Testis (tissue), 3 donors: ENCODE results near the gene KIFC3. TPM values are rescaled to one million over a fixed set of nuclear protein-coding genes. Genes with fewer than 3 reads are reported as not detected.
"Not testable (repeated sequence)": the region's sequence is repeated elsewhere in the genome, so short reads cannot be mapped to it uniquely, and the experiment has no call there.

Experiments used
- DNase-seq: peaks from one replicate; pipeline ENCODE4 v3.0.0-alpha.2; 2019
- H3K27ac ChIP-seq, 2 donors: fragments of 200-600 bp; sonication (generic); one replicate each; pipeline ENCODE4 v1.5.1; 2019
- H3K27me3 ChIP-seq: fragments of 200-600 bp; sonication (generic); one replicate; pipeline ENCODE4 v1.5.1; 2019
- H3K36me3 ChIP-seq: fragments of 200-600 bp; sonication (generic); one replicate; pipeline ENCODE4 v1.5.1; 2017; ENCODE audit warnings: low read depth; ENCODE audit errors: missing control alignments
- H3K4me1 ChIP-seq: fragments of 200-600 bp; sonication (generic); one replicate; pipeline ENCODE4 v1.5.1; 2019
- H3K4me3 ChIP-seq, 2 donors: fragments of 200-600 bp; sonication (generic); one replicate each; pipeline ENCODE4 v1.5.1; 2017 to 2019
- H3K9me3 ChIP-seq: fragments of 200-600 bp; sonication (generic); one replicate; pipeline ENCODE4 v1.5.1; 2017
- CTCF ChIP-seq, 3 experiments: fragments of 450-650 bp in 2 of 3; fragments of 200-600 bp in 1 of 3; sonication (generic) in 1 of 3; IDR thresholded peaks; one replicate each; pipeline ENCODE4 v1.5.1; 2016 to 2019; ENCODE audit warnings: antibody characterized with exemption in 3 of 3, mild to moderate bottlenecking in 2 of 3, moderate library complexity in 1 of 3
- POLR2A ChIP-seq: fragments of 450-650 bp; IDR thresholded peaks from one replicate; pipeline ENCODE4 v1.6.1; 2017; ENCODE audit warnings: antibody characterized with exemption, mild to moderate bottlenecking, moderate library complexity
- WGBS, 2 donors: methylation state at CpG; one replicate each; pipeline ENCODE4 v1.1.5; 2018; 5-methylcytosine and 5-hydroxymethylcytosine counted together
- intact Hi-C: fragments of 100-400 bp; cut with DNase I; formaldehyde crosslinking; loops from one replicate; pipeline ENCODE4 v1.15.1; 2023; ENCODE audit warnings: low total_unique reads
- polyA plus RNA-seq: library from polyadenylated mRNA; stranded (reverse); fragments of 350-450 nt; fragmentation: Illumina TruSeq; extraction: RNeasy Lipid Tissue Mini Kit (QIAGEN cat#74804); gene quantifications from one replicate; pipeline ENCODE4 v1.2.3, GENCODE V29; 2014; ENCODE audit warnings: low read depth, low replicate concordance; ENCODE audit not compliant: insufficient read depth
- total RNA-seq, 2 donors: library from RNA; depleted of rRNA; stranded (reverse); fragments of >200 nt; gene quantifications; one replicate each; pipeline ENCODE4 v1.2.3, GENCODE V29; 2016

KIFC3 gene
- total and polyA plus RNA-seq, 3 donors from 2014 or later: 105 to 185 (median 137) TPM

- Histone ChIP-seq H3K4me1 (peaks cover 12% of the 10 kb centered on the region), H3K27me3 (no peaks in the 10 kb centered on the region), H3K36me3 (no peaks in the 10 kb centered on the region), H3K27ac (no peak overlapping the region), H3K4me3 (no peak overlapping the region), H3K9me3 (no peaks in the 10 kb centered on the region)
- no peak for DNase-seq
- intact Hi-C loops: no loop called here
- WGBS, 2 donors: 91 to 94% methylated on average over 3 of the region's 3 CpGs
- no peak for TF ChIP-seq POLR2A
- TF ChIP-seq CTCF (IDR thresholded peaks at IDR 0.05): no peak
Observed at GRCh38 chr16:57814896-57815295, 12.6 kb upstream of the KIFC3 start.

- Histone ChIP-seq H3K4me3 (no peak overlapping the region), H3K9me3 (no peaks in the 10 kb centered on the region), H3K36me3 (no peaks in the 10 kb centered on the region), H3K27me3 (no peaks in the 10 kb centered on the region), H3K4me1 (peaks cover 16% of the 10 kb centered on the region), H3K27ac (no peak overlapping the region)
- intact Hi-C loops: no loop called here
- no peak for TF ChIP-seq POLR2A
- no peak for TF ChIP-seq CTCF (IDR thresholded peaks at IDR 0.05)
- WGBS, 2 donors: 86 to 89% methylated on average over 5 to 8 of the region's 8 CpGs
- DNase-seq: no peak
Observed at GRCh38 chr16:57813466-57813865, 11.2 kb upstream of the KIFC3 start.

GRCh38 chr16:57811340-57811739 is 9.0 kb upstream of the KIFC3 start:
- H3K4me1 ChIP-seq: peaks cover 22% of the 10 kb centered on the region
- WGBS, 2 donors: 87 to 91% methylated on average over 8 of the region's 8 CpGs
- H3K9me3 ChIP-seq, DNase-seq, H3K4me3 ChIP-seq, H3K27me3 ChIP-seq, intact Hi-C loops, H3K36me3 ChIP-seq, H3K27ac ChIP-seq: not testable (repeated sequence)

- WGBS, 2 donors: 48 to 60% methylated on average over 5 to 14 of the region's 14 CpGs
- H3K4me3 ChIP-seq: no peak overlapping the region
- peaks cover 21% of the 10 kb centered on the region for H3K4me1 ChIP-seq
- no peaks in the 10 kb centered on the region for H3K9me3 ChIP-seq
- no peaks in the 10 kb centered on the region for H3K36me3 ChIP-seq
- TF ChIP-seq POLR2A (no peak), CTCF (IDR thresholded peaks at IDR 0.05) (no peak)
- H3K27ac ChIP-seq: peak overlapping the region; percentile 0 to 10
- DNase-seq: peak; percentile 85
- no peaks in the 10 kb centered on the region for H3K27me3 ChIP-seq
- intact Hi-C loops: no loop called here
Observed at GRCh38 chr16:57810197-57811031, 8.1 kb upstream of the KIFC3 start.

- no peak for TF ChIP-seq POLR2A
- no peak for TF ChIP-seq CTCF (IDR thresholded peaks at IDR 0.05)
Observed at GRCh38 chr16:57809276-57810196, 7.2 kb upstream of the KIFC3 start.

More at GRCh38 chr16:57809276-57810196, 7.2 kb upstream of the KIFC3 start:
- WGBS, 2 donors: 90 to 91% methylated on average over 11 to 15 of the region's 15 CpGs
- Histone ChIP-seq H3K4me1 (peaks cover 29% of the 10 kb centered on the region), H3K36me3 (no peaks in the 10 kb centered on the region), H3K9me3 (no peaks in the 10 kb centered on the region), H3K27ac (peak overlapping the region in 1 of 2 donors; percentile 0), H3K4me3 (no peak overlapping the region), H3K27me3 (no peaks in the 10 kb centered on the region)
- intact Hi-C loops: no loop called here
- no peak for DNase-seq
